ENCODE data around the gene PRPF40B. TPM values are rescaled to one million over a fixed set of nuclear protein-coding genes. Genes with fewer than 3 reads are reported as not detected.
A peak's percentile ranks its signal among the peaks of the same experiment; 100 is the strongest.

Gene PRPF40B
- total and polyA plus RNA-seq, 8 donors = 16.0 to 27.5 (median 23.5) TPM

GRCh38 chr12:49648712-49649003 lies 25.3 kb downstream of the PRPF40B start:
- no peak for TF ChIP-seq CTCF (IDR thresholded peaks at IDR 0.05)
- peaks cover 11 to 49% of the 10 kb centered on the region in 2 donors for H3K4me1 ChIP-seq
- H3K27ac ChIP-seq = peak overlapping the region; percentile 56 to 72

GRCh38 chr12:49649445-49649844 lies 26.1 kb downstream of the PRPF40B start:
- peaks cover 0 to 93% of the 10 kb centered on the region in 2 donors for H3K36me3 ChIP-seq
- ATAC-seq (no peak), DNase-seq (no peak)
- H3K27me3 ChIP-seq = no peaks in the 10 kb centered on the region
- H3K9me3 ChIP-seq = no peaks in the 10 kb centered on the region
- no peak for TF ChIP-seq CTCF (IDR thresholded peaks at IDR 0.05)
- H3K4me3 ChIP-seq = no peak overlapping the region
- intact Hi-C loops (cut with DNase I) = no loop called here
- peak overlapping the region; percentile 56 to 72 for H3K27ac ChIP-seq
- H3K4me1 ChIP-seq = peaks cover 11 to 47% of the 10 kb centered on the region in 2 donors

More at GRCh38 chr12:49648712-49649003, 25.3 kb downstream of the PRPF40B start:
- H3K36me3 ChIP-seq = peaks cover 0 to 90% of the 10 kb centered on the region in 2 donors
- no peaks in the 10 kb centered on the region for H3K27me3 ChIP-seq
- DNase-seq (no peak), ATAC-seq (peak; percentile 55)
- intact Hi-C loops (cut with DNase I) = no loop called here
- H3K4me3 ChIP-seq = no peak overlapping the region
- H3K9me3 ChIP-seq = no peaks in the 10 kb centered on the region

GRCh38 chr12:49649892-49650291 lies 26.5 kb downstream of the PRPF40B start:
- intact Hi-C loops (cut with DNase I) = no loop called here
- H3K4me1 ChIP-seq = peaks cover 8 to 44% of the 10 kb centered on the region in 2 donors
- no peak overlapping the region for H3K27ac ChIP-seq
- no peak for TF ChIP-seq CTCF (IDR thresholded peaks at IDR 0.05)
- ATAC-seq = no peak
- no peaks in the 10 kb centered on the region for H3K9me3 ChIP-seq
- H3K27me3 ChIP-seq = no peaks in the 10 kb centered on the region
- H3K36me3 ChIP-seq = peaks cover 0 to 98% of the 10 kb centered on the region in 2 donors
- DNase-seq = no peak
- no peak overlapping the region for H3K4me3 ChIP-seq

- no peak overlapping the region for H3K4me3 ChIP-seq
- intact Hi-C loops (cut with DNase I) = no loop called here
- no peak overlapping the region for H3K27ac ChIP-seq
- ATAC-seq (no peak), DNase-seq (peak in 1 of 4 donors; percentile 20)
- H3K27me3 ChIP-seq = no peaks in the 10 kb centered on the region
- peaks cover 8 to 37% of the 10 kb centered on the region in 2 donors for H3K4me1 ChIP-seq
- H3K9me3 ChIP-seq = no peaks in the 10 kb centered on the region
- peaks cover 0 to 96% of the 10 kb centered on the region in 2 donors for H3K36me3 ChIP-seq
- TF ChIP-seq CTCF (IDR thresholded peaks at IDR 0.05) = no peak
Observed at GRCh38 chr12:49651855-49652254, 28.5 kb downstream of the PRPF40B start.

GRCh38 chr12:49652921-49653520 lies 29.7 kb downstream of the PRPF40B start:
- Histone ChIP-seq H3K27me3 (no peaks in the 10 kb centered on the region), H3K4me3 (no peak overlapping the region), H3K9me3 (no peaks in the 10 kb centered on the region), H3K36me3 (peaks cover 0 to 96% of the 10 kb centered on the region in 2 donors), H3K27ac (peak overlapping the region in 1 of 2 donors; percentile 59), H3K4me1 (peaks cover 5 to 25% of the 10 kb centered on the region in 2 donors)
- ATAC-seq (no peak), DNase-seq (no peak)
- no peak for TF ChIP-seq CTCF (IDR thresholded peaks at IDR 0.05)
- intact Hi-C loops (cut with DNase I) = no loop called here
